K562 (cell line): ENCODE data around the gene RSPRY1. TPM values are rescaled to one million over a fixed set of nuclear protein-coding genes. Genes with fewer than 3 reads are reported as not detected.

Experiments used
- ATAC-seq: fragments of 200-7000 bp; cut with Tn5 transposase; 3 replicates; pipeline ENCODE4 v1.9.1; 2020; ENCODE audit warnings: moderate library complexity
- BruUV-seq: library from RNA; stranded (reverse); fragments of 400-500 nt; replicated peaks from 2 replicates; lab custom pipeline; 2021; lab: Mats Ljungman, UMichigan
- CTCF ChIA-PET: fragments of 300-600 bp; formaldehyde crosslinking; extraction: SDS; loops from one replicate; lab custom pipeline; 2021; ENCODE audit warnings: low intra/inter-chr PET ratio; lab: Yijun Ruan, JAX
- POLR2A ChIA-PET: fragments of 300-600, 350-650 bp; sonication (Branson Sonifier 250); formaldehyde crosslinking; extraction: SDS; loops from one replicate; lab custom pipeline; 2021; ENCODE audit warnings: antibody characterized with exemption, inconsistent platforms; lab: Yijun Ruan, JAX
- DNase-seq, 4 experiments: peaks; one replicate each; pipeline versions ENCODE4 v3.0.0 to v3.0.0-alpha.2; 2011 to 2018; ENCODE audit warnings: low spot score in 3 of 4, mixed read lengths in 3 of 4; ENCODE audit errors: extremely low read depth in 1 of 4
- FAIRE-seq: peaks from 2 replicates; lab custom pipeline; 2011; peaks lifted over from hg19 to GRCh38; lab: Jason Lieb, UNC
- H2AFZ ChIP-seq: 2 replicates; pipeline ENCODE4 v1.6.0; 2011; ENCODE audit warnings: low read depth, low read length, control low read depth, inconsistent platforms
- H3K27ac ChIP-seq: fragments of 200-600 bp; 3 replicates; pipeline ENCODE4 v1.8.0; 2011; ENCODE audit warnings: low read depth, mild to moderate bottlenecking, control low read depth, inconsistent platforms, low read length, moderate library complexity, mixed read lengths; ENCODE audit errors: extremely low read depth
- H3K27me3 ChIP-seq, 2 experiments: fragments of 300-600 bp in 1 of 2; 2 replicates in 1 of 2; 3 replicates in 1 of 2; pipeline versions ENCODE4 v1.6.0 to v1.8.0; 2011; ENCODE audit warnings: inconsistent platforms in 2 of 2, low read length in 2 of 2, mild to moderate bottlenecking in 1 of 2, mixed read lengths in 1 of 2, moderate library complexity in 1 of 2; ENCODE audit not compliant: control insufficient read depth in 2 of 2, insufficient read depth in 2 of 2
- H3K36me3 ChIP-seq: fragments of 300-600 bp; 3 replicates; pipeline ENCODE4 v1.8.0; 2011; ENCODE audit warnings: mild to moderate bottlenecking, low read length, inconsistent platforms; ENCODE audit not compliant: control insufficient read depth, insufficient read depth
- H3K4me1 ChIP-seq, 2 experiments: fragments of 200-600 bp in 1 of 2; replicated peaks in 1 of 2; 2 replicates in 1 of 2; 3 replicates in 1 of 2; pipeline versions ENCODE4 v1.5.1 to v1.8.0; 2011; ENCODE audit warnings: inconsistent platforms in 2 of 2, low read length in 2 of 2, mild to moderate bottlenecking in 1 of 2, mixed read lengths in 1 of 2, moderate library complexity in 1 of 2; ENCODE audit not compliant: control insufficient read depth in 2 of 2, insufficient read depth in 2 of 2
- H3K4me2 ChIP-seq: 2 replicates; pipeline ENCODE4 v1.6.1; 2011; ENCODE audit warnings: low read length, control low read depth, inconsistent platforms, mixed read lengths; ENCODE audit not compliant: insufficient read depth
- H3K4me3 ChIP-seq: fragments of 200-600 bp; sonication (generic), shearing (Covaris generic); 2 replicates; pipeline ENCODE4 v1.5.1; 2016; ENCODE audit warnings: control low read depth, inconsistent platforms
- H3K79me2 ChIP-seq: fragments of 200-600 bp; 3 replicates; pipeline ENCODE4 v1.8.0; 2011; ENCODE audit warnings: low read length, inconsistent platforms; ENCODE audit not compliant: control insufficient read depth, insufficient read depth
- H3K9ac ChIP-seq, 2 experiments: 2 replicates each; pipeline versions ENCODE4 v1.6.0 to v1.6.1; 2011; ENCODE audit warnings: low read depth in 2 of 2, low read length in 2 of 2, control low read depth in 1 of 2, inconsistent platforms in 1 of 2, mild to moderate bottlenecking in 1 of 2, mixed read lengths in 1 of 2; ENCODE audit not compliant: insufficient read depth in 1 of 2
- H3K9me1 ChIP-seq: one replicate; pipeline ENCODE4 v1.6.0; 2011; ENCODE audit warnings: inconsistent platforms, mild to moderate bottlenecking, low read length, moderate library complexity; ENCODE audit not compliant: control insufficient read depth, insufficient read depth
- H3K9me3 ChIP-seq: replicated peaks from 2 replicates; pipeline ENCODE4 v1.5.1; 2011; ENCODE audit warnings: low read depth, low read length, inconsistent platforms; ENCODE audit not compliant: control insufficient read depth, insufficient read depth
- H4K20me1 ChIP-seq: replicated peaks from 2 replicates; pipeline ENCODE4 v1.6.1; 2011; ENCODE audit warnings: low read length, inconsistent platforms, mixed read lengths; ENCODE audit not compliant: control insufficient read depth, insufficient read depth
- ARID1B ChIP-seq: fragments of 450-650 bp; IDR thresholded peaks from 2 replicates; pipeline ENCODE4 v1.6.1; 2016; ENCODE audit warnings: antibody characterized with exemption, mild to moderate bottlenecking, inconsistent platforms
- ATF1 ChIP-seq, 2 experiments: fragments of 450-650 bp in 1 of 2; IDR thresholded peaks; 2 replicates each; pipeline ENCODE4 v1.6.1; 2016; ENCODE audit warnings: missing compliant biosample characterization in 1 of 2, missing genetic modification characterization in 1 of 2
- CBFA2T3 ChIP-seq: fragments of 450-650 bp; IDR thresholded peaks from 2 replicates; pipeline ENCODE4 v1.6.1; 2017
- CBFB ChIP-seq: sonication (generic); formaldehyde crosslinking; IDR thresholded peaks from 2 replicates; pipeline ENCODE4 v1.4.0; 2020; ENCODE audit warnings: mild to moderate bottlenecking, missing genetic modification reagents
- HNRNPUL1 ChIP-seq: fragments of 200-400 bp; formaldehyde crosslinking; IDR thresholded peaks from 2 replicates; pipeline ENCODE4 v1.6.1; 2017; ENCODE audit warnings: low read length
- MYBL2 ChIP-seq, 2 experiments: fragments of 450-650 bp in 1 of 2; sonication (generic) in 1 of 2; formaldehyde crosslinking in 1 of 2; IDR thresholded peaks; 2 replicates each; pipeline versions ENCODE4 v1.6.1 to v1.8.1; 2017 to 2022; ENCODE audit warnings: borderline replicate concordance in 1 of 2, inconsistent platforms in 1 of 2, low read depth in 1 of 2, mild to moderate bottlenecking in 1 of 2, missing genetic modification reagents in 1 of 2, moderate library complexity in 1 of 2
- NBN ChIP-seq: fragments of 450-650 bp; IDR thresholded peaks from 2 replicates; pipeline ENCODE4 v1.6.1; 2016; ENCODE audit warnings: low read depth, mild to moderate bottlenecking
- PCBP1 ChIP-seq: fragments of 200-400 bp; formaldehyde crosslinking; IDR thresholded peaks from 2 replicates; pipeline ENCODE4 v1.6.1; 2018; ENCODE audit warnings: mild to moderate bottlenecking, low read depth, low read length; ENCODE audit not compliant: poor library complexity, severe bottlenecking
- POLR2G ChIP-seq: fragments of 200-400 bp; formaldehyde crosslinking; IDR thresholded peaks from 2 replicates; pipeline ENCODE4 v1.6.1; 2017; ENCODE audit warnings: low read depth, mild to moderate bottlenecking, antibody characterized with exemption, low read length, moderate library complexity
- ZC3H11A ChIP-seq: IDR thresholded peaks from 2 replicates; pipeline ENCODE4 v1.6.1; 2012; ENCODE audit warnings: low read depth, low read length, improper control_type of control experiment
- ZEB2 ChIP-seq: fragments of 450-650 bp; IDR thresholded peaks from 2 replicates; pipeline ENCODE4 v1.6.1; 2016
- ZNF699 ChIP-seq: fragments of 250-450 bp; sonication (Bioruptor Pico); IDR thresholded peaks from 2 replicates; pipeline ENCODE4 v1.8.0; 2021; ENCODE audit warnings: mild to moderate bottlenecking, moderate library complexity; ENCODE audit not compliant: insufficient replicate concordance
- ZNF778 ChIP-seq: fragments of 450-650 bp; formaldehyde crosslinking; IDR thresholded peaks from 2 replicates; pipeline ENCODE4 v1.4.0; 2020; ENCODE audit warnings: mild to moderate bottlenecking, moderate library complexity
- WGBS: fragments of 100-300 bp; shearing (Covaris generic); methylation state at CpG from one replicate; pipeline ENCODE4 v1.1.6; 2016; ENCODE audit warnings: low coverage, mixed read lengths; ENCODE audit not compliant: insufficient coverage; ENCODE audit errors: missing lambda C conversion rate; 5-methylcytosine and 5-hydroxymethylcytosine counted together
- in situ Hi-C: fragments of 300-500 bp; cut with MboI; formaldehyde crosslinking; loops from 4 replicates; pipeline ENCODE4 v1.15.0; 2018; ENCODE audit warnings: inconsistent platforms, mixed read lengths
- intact Hi-C: fragments of 100-400 bp; cut with micrococcal nuclease; formaldehyde crosslinking; loops from 2 replicates; pipeline ENCODE4 v1.14.2; 2022
- polyA plus RNA-seq, 8 experiments: library from polyadenylated mRNA; depleted of rRNA in 4 of 8; stranded (reverse) in 5 of 8; unstranded in 3 of 8; fragments of >200 nt; fragmentation: Nextera tagmentation in 2 of 8; fragmentation: Illumina TruSeq in 1 of 8; extraction: Ambion mirVana in 2 of 8; extraction: Trizol in 1 of 8; gene quantifications; 2 replicates each; pipeline versions ENCODE4 v1.2.1 to v1.2.3, GENCODE V29; 2011 to 2014; ENCODE audit warnings: inconsistent platforms in 1 of 8, missing spikeins in 1 of 8
- total RNA-seq, 7 experiments: library from RNA; depleted of rRNA in 6 of 7; stranded (reverse); fragments of >200 nt in 6 of 7; fragmentation: Illumina TruSeq in 2 of 7; extraction: Trizol in 2 of 7; gene quantifications; 2 replicates each; pipeline versions ENCODE4 v1.2.1 to v1.2.3, GENCODE V29; 2011 to 2021; ENCODE audit warnings: low replicate concordance in 1 of 7
- TF ChIP-seq, protein P1 (sequence below), 2 experiments: IDR thresholded peaks in 1 of 2; conservative IDR thresholded peaks in 1 of 2; 2 replicates each; pipeline ENCODE4 v1.6.1; 2016; ENCODE audit warnings: low read depth in 2 of 2, mild to moderate bottlenecking in 1 of 2, missing compliant biosample characterization in 1 of 2, missing genetic modification characterization in 1 of 2, moderate library complexity in 1 of 2

RSPRY1 gene
- total and polyA plus RNA-seq, 9 of the 15 experiments (the other 6 are each of a cell fraction or from before 2014, with no cell fraction given) = 10.2 to 27.8 (median 20.8) TPM

DNA sequence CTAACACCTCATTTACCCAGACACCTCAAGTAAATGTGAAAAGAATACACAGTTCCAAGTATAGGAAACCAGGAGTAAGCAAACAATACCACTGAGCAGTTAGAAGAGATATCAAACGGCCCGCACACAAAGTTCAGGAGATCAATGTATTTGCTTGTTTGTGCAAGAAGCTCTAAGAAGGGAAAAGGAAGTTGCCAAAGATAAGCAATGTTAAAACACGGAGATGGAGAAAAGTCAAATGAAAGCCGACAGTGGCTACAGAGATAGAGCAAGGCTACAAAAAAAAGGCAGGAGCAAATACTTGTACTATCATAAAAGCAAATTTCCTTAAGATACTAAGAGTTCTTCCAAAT lies 29.8 kb upstream of the RSPRY1 start:
- H3K36me3 ChIP-seq = peaks cover 86% of the 10 kb centered on the region
- POLR2A ChIA-PET = interaction anchor here (1.0 to 1.3 kb wide), 3 partner anchors 9 to 62 kb away, joined by 3 to 5 read pairs (median 4); no protein-coding TSS in a partner anchor

DNA sequence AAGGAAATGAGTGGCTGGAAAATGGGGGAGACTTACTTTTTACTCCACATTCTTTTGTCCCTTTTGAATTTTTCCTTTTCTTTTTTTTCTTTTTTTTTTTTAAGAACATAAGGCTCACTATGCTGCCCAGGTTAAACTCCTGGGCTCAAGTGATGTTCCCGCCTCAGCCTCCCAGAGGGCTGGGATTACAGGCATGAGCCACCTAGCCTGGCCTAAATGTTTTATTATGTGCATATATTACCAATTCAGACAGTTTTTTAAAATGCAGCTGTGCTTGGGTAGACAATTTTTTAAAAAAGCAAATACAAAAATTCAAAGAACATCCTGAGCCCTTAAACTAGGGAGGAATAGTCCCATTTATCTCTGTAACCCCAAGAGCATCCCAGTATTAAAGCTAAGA lies 28.6 kb upstream of the RSPRY1 start:
- FAIRE-seq (no peak), ATAC-seq (no peak), DNase-seq (no peak)
- H3K9me1 ChIP-seq = no peaks in the 10 kb centered on the region
- 90% methylated on average over 1 of the region's 1 CpG for WGBS
- H4K20me1 ChIP-seq = no peaks in the 10 kb centered on the region
- no peaks in the 10 kb centered on the region for H3K79me2 ChIP-seq
- no peaks in the 10 kb centered on the region for H3K27me3 ChIP-seq
- peaks cover 84% of the 10 kb centered on the region for H3K36me3 ChIP-seq
- H3K4me2 ChIP-seq = no peak overlapping the region
- H3K27ac ChIP-seq = no peak overlapping the region
- intact Hi-C loops = no loop called here
- ChIA-PET CTCF (no interaction called here), POLR2A (no interaction called here)
- BruUV-seq = no TSS peak
- H3K9me3 ChIP-seq = no peaks in the 10 kb centered on the region
- no peak overlapping the region for H3K9ac ChIP-seq
- H2AFZ ChIP-seq = no peak overlapping the region
- H3K4me3 ChIP-seq = no peak overlapping the region
- peaks cover 0 to 2% of the 10 kb centered on the region in 2 experiments; a peak in 1 of 5 replicates for H3K4me1 ChIP-seq
- in situ Hi-C loops = no loop called here
- TF ChIP-seq HNRNPUL1 (no peak), POLR2G (no peak), MYBL2 (IDR thresholded peaks at IDR 0.05; ENCODE audit: low read depth) (no peak), MYBL2 (CRISPR knock-in tag; IDR thresholded peaks at IDR 0.05; ENCODE audit: borderline replicate concordance) (no peak), NBN (no peak), ZC3H11A (no peak), PCBP1 (no peak), CBFB (no peak), ZEB2 (no peak), ZNF699 (CRISPR knock-in tag) (no peak), ZNF778 (CRISPR knock-in tag) (no peak)
- TF ChIP-seq, protein P1, sequence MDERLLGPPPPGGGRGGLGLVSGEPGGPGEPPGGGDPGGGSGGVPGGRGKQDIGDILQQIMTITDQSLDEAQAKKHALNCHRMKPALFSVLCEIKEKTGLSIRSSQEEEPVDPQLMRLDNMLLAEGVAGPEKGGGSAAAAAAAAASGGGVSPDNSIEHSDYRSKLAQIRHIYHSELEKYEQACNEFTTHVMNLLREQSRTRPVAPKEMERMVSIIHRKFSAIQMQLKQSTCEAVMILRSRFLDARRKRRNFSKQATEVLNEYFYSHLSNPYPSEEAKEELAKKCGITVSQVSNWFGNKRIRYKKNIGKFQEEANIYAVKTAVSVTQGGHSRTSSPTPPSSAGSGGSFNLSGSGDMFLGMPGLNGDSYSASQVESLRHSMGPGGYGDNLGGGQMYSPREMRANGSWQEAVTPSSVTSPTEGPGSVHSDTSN (CRISPR knock-in tag; IDR thresholded peaks at IDR 0.05; ENCODE audit: low read depth) = no peak
- TF ChIP-seq, protein P1 (tag; conservative IDR thresholded peaks at IDR 0.05; ENCODE audit: low read depth) = no peak

More for the DNA sequence above, 29.8 kb upstream of the RSPRY1 start:
- no peak for ATAC-seq
- peak; percentile 18; the same call in 1 of the 2 replicates for TF ChIP-seq ARID1B
- no peak for TF ChIP-seq ATF1 (CRISPR knock-in tag; IDR thresholded peaks at IDR 0.05)
- TF ChIP-seq ATF1 (tag; IDR thresholded peaks at IDR 0.05) = no peak
- peak; percentile 23; the same call in 1 of the 2 replicates for TF ChIP-seq CBFA2T3
- TF ChIP-seq, all 486 proteins: peak for 2
- CTCF ChIA-PET = no interaction called here
- Histone ChIP-seq H3K79me2 (no peaks in the 10 kb centered on the region), H3K27ac (no peak overlapping the region), H2AFZ (no peak overlapping the region), H3K27me3 (no peaks in the 10 kb centered on the region), H3K4me1 (peaks cover 0 to 2% of the 10 kb centered on the region in 2 experiments; a peak in 1 of 5 replicates), H3K4me2 (no peak overlapping the region), H4K20me1 (no peaks in the 10 kb centered on the region), H3K9ac (no peak overlapping the region), H3K4me3 (no peak overlapping the region), H3K9me1 (no peaks in the 10 kb centered on the region), H3K9me3 (no peaks in the 10 kb centered on the region)
- FAIRE-seq = no peak
- 16% methylated on average over 3 of the region's 4 CpGs for WGBS
- BruUV-seq = no TSS peak
- in situ Hi-C loops = no loop called here
- intact Hi-C loops = no loop called here
- no peak for DNase-seq
